ENCODE results near the gene GRID1. TPM values are rescaled to one million over a fixed set of nuclear protein-coding genes. Genes with fewer than 3 reads are reported as not detected.
"Not testable (repeated sequence)": the region's sequence is repeated elsewhere in the genome, so short reads cannot be mapped to it uniquely, and the experiment has no call there.

Gene GRID1
- total RNA-seq, 1 donor from 2014 or later = 0.20 TPM

DNA sequence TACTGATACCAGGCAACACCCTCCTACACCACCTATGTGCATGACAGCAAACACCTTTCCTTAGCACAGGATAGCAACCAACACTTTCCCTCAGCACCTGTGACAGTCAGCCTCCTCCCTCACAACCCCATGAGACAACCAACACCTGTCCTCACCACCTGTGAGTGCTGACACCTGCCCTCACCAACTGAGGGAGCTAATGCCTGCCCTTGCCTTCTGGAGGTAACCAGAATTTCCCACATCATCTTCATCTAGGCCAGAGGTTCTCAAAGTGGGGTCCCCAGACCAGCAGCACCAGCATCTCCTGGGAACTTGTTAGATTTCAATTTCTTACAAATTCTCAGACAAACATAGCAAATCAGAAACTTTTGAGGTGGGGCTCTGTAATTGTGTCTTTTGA, 112.5 kb downstream of the GRID1 start:
- no peak for DNase-seq (ENCODE audit: low read depth)

DNA sequence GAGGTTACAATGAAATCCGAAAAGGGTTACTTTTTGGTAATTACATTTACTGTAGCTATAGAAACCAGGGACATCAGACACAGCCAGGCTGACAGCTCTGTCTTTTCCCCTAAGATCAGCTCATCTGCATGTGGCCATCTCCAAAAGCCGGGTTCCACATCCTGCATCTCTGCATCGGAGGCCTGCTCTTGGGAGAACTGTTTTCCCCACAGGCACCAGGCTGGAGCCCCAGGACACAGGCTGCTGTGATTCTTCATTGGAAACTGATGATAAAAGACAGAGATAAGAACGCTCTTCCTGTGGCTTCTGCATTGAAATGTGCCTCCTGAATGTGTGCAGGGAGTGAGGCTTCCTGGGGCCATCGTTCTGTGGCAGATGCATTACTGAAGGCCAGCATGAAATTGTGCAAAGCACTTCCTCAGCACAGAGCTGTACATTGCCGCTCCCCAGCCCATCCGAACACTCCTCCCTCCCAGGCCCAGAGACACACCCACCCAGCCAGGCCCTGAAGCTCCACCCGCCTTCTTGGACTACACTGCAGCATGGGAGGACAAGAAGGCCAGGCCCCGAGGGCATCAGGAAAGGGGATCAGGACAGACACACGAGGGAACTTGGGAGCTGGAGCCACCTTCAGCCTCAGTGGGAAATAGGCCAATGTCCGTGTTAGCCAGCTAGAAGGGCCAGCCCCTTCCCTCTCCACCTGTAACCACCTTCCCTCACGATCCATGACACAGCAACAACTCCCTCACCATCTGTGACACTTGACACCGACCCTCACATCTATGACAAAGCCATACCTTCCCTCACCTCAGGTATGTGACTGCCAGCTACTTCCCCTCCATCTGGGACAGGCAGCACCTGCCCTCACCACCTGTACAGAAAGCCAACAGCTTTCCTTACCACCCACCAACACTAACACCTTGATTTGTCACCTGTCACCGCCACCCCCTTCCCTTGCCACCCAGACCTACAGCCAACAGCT, 113.2 kb downstream of the GRID1 start:
- DNase-seq (ENCODE audit: low read depth) = no peak

DNA sequence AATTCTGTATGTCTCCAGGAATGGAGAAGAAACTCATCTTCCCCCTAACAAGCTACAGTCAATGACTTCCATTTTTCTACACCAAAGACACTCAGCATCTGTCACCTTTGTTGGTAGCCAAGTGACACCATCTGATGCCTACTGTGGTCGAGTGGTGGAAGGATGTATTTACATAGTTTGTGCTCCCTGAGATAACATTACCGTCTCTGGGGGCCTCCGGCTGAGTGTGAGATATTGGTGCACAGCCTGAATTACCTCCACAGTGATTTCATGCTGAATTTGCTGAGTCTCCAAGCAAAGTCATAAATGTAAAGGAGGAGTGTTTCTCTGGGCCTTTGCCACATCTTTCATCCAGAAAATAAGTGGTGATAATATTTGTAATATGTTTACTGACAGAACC, 114.0 kb downstream of the GRID1 start:
- no peak for DNase-seq (ENCODE audit: low read depth)

DNA sequence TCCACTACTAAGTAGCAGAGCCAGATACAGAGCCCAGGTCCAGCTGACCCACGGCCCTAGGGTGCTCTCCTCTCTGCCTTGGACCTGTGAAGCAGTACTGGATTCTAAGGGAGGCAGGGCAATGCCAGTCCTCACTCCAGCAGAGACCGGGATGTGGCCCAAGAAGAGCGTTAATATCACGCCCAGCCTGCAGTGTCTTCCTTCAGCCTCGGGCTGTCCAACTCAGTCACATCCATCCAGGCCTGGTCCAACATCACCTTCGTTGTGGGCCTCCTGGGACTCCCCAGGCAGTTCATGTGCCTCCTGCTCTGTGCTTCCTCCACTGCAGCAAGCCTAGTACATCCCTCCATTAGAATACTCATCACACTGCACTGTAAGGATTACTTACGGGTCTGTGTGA, 114.5 kb downstream of the GRID1 start:
- DNase-seq (ENCODE audit: low read depth) = no peak

DNA sequence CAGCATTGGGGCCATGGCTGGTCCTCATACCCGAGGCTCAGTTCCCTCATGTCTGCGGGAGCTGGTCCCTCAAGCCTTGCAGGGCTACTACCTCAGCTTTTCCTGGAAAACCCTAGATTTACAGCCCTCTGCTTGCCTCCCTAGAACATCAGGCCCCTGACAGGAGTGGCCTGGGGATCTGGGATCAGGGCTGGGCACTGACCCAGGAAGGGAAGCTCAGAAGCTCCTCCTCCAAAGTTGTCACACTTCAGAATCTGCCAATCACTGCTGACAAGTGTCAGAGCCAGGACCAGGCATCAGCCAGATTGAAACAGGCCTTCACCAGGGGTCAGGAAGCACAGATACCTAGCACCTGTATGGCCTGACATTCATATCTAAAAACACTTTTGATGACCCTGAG, 115.2 kb downstream of the GRID1 start:
- DNase-seq (ENCODE audit: low read depth) = no peak

DNA sequence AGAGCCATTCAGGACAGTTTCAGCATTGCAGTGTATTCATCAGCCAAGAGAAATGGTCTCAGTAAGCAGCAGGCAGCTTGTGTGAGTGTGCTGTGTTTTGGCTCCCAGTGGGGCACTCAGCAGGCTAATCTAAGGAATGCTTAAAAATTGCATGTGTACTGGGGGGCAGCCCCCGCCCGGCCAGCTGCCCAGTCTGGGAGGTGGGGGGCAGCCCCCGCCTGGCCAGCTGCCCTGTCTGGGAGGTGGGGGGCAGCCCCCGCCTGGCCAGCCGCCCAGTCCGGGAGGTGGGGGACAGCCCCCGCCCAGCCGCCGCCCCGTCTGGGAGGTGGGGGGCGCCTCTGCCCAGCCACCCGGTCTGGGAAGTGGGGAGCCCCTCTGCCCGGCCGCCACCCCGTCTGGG, 116.2 kb downstream of the GRID1 start:
- DNase-seq (ENCODE audit: low read depth) = no peak

DNA sequence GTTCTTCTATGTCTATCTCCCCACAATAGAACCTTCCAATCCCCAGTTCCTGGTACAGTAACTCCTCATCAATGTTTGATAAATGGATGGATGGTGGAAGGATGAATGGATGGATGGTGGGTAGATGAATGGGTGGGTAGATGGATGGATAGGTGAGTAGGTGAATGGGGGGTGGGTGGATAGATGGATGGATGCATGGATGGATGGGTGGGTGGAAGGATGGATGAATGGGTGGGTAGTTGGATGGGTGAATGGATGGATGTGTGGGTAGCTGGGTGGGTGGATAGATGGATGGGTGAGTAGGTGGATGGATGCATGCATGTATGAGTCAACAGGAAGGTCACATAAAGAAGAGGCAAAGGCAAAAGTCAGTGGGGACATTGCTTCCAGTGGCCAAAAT, 116.8 kb downstream of the GRID1 start:
- DNase-seq (ENCODE audit: low read depth) = no peak

DNA sequence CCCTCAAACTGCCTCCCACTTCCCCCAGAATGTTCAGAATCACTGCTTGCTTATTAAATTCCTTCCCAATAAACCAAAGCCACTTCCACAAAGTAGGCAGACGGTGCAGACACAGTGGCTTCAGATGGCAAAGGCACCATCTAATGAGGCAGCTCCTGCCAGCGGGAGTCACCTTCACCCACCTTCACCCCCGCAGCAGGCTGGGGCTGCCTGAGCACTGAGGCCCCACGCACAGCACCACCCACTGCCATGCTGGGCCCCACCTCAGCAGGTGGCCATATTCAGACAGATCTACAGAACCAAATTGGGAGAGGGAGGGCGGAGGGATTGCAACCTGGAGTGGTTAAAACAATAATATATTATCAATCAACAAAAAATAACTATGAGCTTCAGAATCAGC, 118.5 kb downstream of the GRID1 start:
- no peak for DNase-seq (ENCODE audit: low read depth)

DNA sequence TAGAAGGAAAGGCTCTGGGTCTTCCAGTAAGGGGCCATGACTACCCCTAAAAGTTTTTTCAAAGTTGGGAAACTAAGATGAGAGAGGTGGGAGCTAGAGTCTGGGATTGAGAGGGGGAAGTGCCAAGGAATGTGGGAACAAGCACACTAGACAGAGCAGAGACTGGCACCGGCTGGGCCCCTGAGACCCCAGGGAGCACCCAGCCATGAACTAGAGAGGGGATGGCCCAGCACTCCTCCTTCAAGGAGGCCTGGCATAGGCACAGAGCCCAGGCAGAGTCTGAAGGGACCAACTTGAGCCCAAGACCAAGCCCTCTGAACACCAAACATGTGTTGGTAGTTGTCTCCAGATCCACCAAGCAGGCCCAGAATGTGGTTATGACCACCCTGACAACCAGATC, 119.0 kb downstream of the GRID1 start:
- DNase-seq (ENCODE audit: low read depth) = no peak

DNA sequence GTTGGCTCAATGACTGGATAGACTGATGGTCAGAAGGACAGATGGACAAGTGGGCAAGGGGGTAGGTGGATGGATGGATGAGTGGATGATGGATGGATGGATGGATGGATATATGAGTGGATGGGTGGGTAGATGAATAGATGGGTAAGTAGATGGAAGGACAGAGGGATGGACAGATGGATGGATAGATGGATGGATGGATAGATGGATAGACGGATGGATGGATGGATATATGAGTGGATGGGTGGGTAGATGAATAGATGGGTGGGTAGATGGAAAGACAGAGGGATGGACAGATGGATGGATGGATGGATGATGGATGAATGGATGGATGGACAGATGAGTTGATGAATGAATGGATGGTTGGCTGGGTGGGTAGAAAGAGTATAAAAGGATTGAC, 119.5 kb downstream of the GRID1 start:
- no peak for DNase-seq (ENCODE audit: low read depth)

DNA sequence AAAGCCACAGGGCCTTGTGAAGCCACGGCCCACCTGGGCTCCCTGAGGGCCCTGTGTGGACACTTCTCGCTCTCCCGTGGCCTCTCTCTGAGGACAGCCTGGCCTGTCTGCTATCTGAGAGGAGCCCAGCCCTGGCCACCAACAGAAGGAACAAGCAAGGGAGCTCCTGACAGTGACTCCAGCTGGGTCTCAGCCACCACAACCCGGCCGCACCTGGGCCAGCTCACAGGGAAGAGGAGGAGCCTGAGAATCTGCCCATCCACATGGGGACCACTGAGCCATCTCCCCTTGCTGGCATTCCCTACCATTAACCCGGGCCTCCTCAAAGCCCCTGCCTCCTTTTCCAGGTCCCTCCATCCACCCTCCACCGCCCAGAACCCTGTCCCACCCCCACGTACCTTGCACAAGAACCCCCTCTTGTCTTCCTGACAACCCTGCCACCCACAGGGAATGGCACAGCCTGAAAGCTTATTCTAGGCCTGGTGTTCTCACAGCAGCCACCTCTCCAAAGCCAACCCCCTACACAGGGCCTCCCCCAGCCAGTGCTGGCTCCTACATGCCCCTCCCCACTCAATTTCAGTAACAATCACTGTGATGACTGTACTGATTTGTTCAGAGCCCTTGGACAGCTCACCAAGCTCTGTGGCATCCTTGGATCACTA, 120.2 kb downstream of the GRID1 start:
- no peak for DNase-seq (ENCODE audit: low read depth)

DNA sequence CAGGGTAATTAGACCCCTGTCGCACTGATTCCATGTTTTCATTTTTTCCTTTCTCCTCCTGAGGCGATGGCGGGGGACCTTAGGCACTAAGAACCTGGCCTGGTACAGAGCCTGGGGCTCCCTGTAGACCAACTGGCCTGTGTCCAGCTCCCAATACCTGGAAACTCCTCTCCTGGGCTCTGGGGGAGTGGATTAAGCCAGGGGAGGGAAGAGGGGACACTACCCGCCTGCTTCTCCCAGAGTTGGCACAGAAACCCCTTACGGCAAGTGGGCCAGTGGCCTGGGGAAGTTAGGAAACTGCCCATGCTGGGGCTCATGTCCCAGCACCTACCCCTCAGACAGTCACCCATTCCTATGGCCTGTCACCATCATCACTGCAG, 121.6 kb downstream of the GRID1 start:
- no peak for DNase-seq (ENCODE audit: low read depth)

DNA sequence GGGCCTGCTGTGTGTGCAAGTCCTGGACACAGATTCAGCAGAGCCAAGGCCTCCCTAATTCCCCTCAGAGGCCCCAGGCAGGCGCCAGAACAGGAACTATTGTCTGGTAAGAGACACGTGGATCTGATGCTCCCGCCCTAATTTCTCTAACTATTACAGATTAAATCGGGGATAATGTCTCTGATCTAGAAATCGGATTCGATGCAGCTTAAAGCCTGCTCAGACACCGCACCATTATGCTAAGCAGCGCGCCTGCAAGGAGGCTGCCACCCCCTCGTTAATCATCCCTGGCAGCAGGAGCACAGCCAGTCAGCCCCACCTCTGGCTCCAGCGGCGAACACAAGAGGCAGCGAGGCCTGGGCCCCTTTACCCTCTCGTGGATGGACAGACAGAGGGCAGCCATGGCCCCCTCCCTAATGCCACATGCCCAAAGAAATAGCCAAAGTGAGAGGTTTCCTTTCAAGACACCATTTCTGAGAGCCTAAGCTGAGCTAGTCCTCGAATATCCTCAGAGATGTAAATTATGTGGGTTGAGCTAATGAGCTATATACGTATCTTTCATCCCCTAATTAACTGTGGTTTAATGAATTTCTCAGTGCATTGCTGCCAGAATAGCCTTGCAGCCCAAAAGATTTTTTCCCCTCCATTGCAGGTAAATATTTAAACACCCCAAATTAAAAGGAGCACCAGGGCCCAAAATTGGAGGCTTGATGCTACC, 122.1 kb downstream of the GRID1 start:
- no peak for DNase-seq (ENCODE audit: low read depth)

DNA sequence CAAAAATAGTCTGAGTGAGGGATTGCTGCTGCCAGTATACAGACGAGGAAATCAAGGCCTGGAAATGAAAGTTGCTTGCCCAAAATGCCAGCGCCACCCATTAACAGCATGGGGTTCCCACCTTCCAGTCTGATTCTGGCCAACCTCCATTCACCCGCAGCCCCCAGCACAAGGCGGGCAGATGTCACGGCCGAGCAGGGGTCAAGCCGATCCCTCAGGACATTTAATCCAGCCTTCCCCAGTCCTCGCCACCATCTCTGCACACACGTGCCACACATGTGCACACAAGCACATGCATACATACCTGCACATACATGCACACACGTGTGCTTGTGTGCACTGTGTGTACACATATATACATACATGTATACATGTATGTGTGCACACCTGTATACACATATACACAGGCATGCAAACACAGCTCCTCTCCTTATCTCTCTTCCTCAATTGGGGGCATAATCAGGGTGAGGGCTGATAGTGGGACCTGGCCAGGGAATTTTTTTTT, 122.9 kb downstream of the GRID1 start:
- no peak for DNase-seq (ENCODE audit: low read depth)

DNA sequence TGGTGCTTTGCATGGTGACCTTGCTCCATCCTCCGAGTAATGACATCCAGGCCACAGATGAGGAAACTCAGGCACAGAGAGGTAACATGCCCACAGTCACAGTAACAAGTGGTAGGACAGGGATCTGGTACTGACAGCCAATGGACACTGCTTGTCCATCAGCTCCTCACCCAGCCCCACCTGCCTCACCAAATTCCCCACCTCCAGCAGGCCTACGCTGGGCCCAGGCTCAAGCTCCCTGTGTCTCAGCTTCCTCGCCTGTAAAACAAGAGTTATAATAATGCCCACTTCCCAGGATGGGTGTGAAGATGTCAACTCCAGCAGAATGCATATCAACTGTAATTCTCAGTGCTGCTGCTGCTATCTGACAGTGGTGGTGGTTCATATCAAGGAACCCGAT, 123.8 kb downstream of the GRID1 start:
- DNase-seq (ENCODE audit: low read depth) = no peak

DNA sequence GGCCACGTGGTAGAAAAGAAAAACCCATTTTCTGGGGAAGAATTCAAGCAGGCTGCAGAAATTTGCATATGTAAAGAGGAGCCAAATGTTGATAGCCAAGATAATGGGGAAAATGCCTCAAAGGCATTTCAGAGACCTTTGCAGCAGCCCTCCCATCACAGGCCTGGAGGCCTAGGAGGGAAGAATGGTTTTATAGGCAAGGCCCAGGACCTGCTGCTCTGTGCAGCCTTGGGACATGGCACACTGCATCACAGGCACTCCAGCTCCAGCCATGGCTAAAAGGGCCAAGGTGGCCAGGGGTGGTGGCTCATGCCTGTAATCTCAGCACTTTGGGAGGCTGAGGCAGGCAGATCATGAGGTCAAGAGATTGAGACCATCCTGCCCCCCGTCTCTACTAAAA, 128.5 kb downstream of the GRID1 start:
- DNase-seq (ENCODE audit: low read depth) = not testable (repeated sequence)

DNA sequence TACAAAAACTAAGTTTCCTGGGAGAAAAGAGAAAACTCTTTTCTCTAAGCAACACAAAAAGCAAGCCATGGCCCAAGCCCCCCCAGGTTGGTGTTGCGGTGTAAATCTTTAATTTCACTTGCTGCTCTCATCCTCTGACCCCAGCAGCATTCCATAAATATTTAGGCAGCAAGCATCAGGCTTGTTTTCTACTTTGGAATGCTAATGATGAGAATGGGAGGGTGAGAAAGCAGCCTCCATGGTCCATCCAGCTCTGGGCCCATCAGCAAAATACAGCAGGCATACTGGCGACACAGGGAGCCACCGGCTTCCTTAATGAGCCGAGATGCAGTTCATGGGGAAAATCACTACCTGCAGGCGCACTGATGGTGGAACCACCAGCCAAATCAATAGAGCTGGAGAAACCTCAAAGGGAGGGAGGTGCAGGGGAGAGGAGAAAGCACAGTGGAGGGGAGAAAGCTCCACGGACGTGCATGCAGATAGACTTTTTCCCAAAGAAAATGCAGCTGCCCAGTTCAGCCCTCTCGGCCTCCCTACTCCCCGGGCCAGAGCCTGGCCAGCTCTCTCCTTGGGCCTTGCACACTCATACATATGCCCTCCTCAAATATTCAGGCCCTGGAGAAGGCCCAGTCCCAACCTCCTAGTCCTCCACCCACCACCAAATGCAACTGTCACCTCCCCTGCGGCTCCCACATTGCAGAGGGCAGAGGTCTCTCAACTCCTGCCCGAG, 131.9 kb downstream of the GRID1 start:
- DNase-seq (ENCODE audit: low read depth) = peak; percentile 26

DNA sequence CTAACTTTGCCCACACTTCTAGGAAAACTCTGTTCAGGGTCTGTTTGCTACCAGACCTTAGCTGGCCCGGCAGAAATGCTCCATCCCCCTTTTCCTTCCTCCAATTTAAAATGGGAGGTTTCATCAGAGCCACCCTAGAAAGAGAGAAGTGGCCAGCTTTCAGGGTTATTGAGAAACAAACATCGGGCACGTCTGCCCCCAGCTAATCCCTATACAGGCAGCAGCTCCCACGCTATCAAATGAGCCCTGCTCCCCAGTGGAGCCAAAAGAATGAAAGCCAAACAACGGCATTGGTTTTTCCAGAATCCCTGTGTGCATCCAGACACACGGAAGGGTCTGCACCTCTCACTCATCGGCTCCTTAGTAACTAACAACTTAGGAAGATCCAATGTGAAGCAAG, 132.5 kb downstream of the GRID1 start:
- DNase-seq (ENCODE audit: low read depth) = peak; percentile 39

DNA sequence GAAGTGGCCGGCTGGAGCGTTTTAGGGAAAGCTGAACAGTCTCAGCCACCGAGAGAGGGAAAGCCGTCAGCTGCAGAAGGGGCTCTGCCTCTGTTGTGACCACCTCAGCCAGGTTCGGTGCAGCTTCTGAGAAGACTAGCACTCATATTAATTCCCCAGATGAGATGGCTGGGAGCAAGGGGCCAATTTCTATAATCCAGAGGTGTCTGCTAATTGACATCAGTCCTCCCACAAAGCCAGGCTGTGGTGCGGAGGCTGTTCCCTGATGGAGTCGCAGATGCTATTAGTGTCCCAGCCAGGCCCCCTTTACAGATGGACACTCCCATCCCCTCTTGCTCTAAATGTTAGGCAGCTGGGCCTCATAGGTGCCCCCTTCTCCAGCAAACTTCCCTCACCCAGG, 133.5 kb downstream of the GRID1 start:
- DNase-seq (ENCODE audit: low read depth) = no peak

DNA sequence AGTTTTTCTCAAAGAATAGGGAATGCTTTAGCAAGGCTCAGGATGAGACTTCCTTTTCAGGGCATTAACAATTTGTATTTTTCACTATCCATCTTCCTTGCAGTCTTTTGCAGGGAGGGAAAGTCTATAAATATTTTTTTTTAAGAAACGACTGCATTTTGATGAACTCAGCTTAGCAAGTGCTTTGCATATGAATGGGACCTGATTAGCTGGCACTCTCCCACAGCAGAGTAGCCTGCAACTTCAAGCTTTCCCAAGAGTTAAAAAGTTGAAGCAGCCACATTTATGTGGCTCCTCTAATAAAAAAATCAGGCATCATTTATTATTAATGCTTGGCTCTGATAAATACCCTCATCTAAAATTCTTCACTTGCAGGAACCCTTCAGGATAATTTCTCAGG, 134.0 kb downstream of the GRID1 start:
- DNase-seq (ENCODE audit: low read depth) = no peak

DNA sequence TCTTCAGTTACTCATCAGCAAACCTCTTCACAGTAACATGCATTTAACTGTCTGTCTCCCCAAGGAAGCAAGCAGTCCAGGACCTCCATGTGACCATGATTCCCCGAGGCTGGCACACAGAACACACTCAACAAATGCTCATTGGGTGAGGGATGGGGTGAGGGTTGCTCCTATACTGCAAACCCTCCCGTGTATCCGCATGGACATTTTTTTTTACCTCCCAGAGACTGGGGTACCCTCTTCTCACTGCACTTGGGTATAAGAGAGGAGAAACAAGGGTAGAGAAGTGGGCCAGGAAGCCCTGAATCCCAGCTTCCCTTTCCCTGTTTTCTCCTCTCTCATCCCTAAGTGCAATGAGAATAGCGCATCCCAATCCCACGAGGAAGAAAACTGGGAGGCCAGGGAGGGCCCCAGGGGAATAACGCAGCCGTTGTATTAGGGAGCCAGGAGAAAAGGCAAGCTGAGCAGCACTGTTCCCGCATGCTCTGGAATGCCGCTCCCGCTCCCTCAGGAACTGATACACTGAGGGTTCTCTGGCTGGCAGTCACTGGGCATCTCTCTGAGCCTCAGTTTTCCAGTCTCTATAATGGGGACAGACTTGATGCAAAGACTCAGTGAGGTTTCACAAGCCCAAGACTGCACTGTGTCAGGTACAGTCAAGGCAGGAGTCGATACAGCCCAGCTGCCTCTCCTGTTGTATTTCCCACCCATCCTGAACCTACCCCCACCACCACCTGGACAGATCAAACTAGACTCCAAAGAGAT, 134.6 kb downstream of the GRID1 start:
- no peak for DNase-seq (ENCODE audit: low read depth)
